Measurements from ENCODE around the gene UBASH3B.

DNA sequence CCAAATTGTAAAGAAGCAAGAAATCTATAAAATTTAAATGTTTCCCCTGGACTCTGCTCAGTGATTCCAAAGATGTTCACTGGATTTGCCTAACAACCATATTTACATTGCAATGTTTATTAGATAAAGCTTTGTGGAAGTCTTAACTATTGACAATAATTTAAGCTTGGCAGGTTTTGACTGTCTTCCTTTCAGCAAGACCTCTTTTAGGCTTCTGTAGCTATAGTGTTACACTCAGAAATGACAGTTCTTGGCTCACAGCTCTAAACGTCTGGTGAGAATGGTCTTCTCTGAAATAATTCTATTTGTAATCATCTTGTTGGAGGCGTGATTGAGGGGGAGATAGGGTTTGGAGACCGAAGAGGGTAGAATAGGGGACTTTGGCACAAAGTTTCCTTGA is 138.0 kb downstream of the UBASH3B start:
- TF ChIP-seq CTCF (IDR thresholded peaks at IDR 0.05; ENCODE audit: low read depth, low read length) (no peak), MAX (IDR thresholded peaks at IDR 0.05; ENCODE audit: low read depth, low read length) (no peak), POLR2A (IDR thresholded peaks at IDR 0.05; ENCODE audit: extremely low read depth, insufficient read length) (no peak), MYC (IDR thresholded peaks at IDR 0.05; ENCODE audit: low read depth, low read length) (no peak)
